Muscle layer of duodenum (tissue), 2 donors: ENCODE results near the gene PABPN1L.
"Not testable (repeated sequence)": the region's sequence is repeated elsewhere in the genome, so short reads cannot be mapped to it uniquely, and the experiment has no call there.

Source experiments
- H3K27ac ChIP-seq: one replicate; pipeline ENCODE4 v1.7.0; 2013; ENCODE audit warnings: mild to moderate bottlenecking, low read length
- H3K27me3 ChIP-seq: one replicate; pipeline ENCODE4 v1.7.0; 2013; ENCODE audit warnings: low read depth, mild to moderate bottlenecking, control low read depth, low read length
- H3K36me3 ChIP-seq, 2 donors: one replicate each; pipeline ENCODE4 v1.7.0; 2013; ENCODE audit warnings: low read length in 2 of 2, control low read depth in 1 of 2, mild to moderate bottlenecking in 1 of 2; ENCODE audit not compliant: insufficient read depth in 2 of 2, control insufficient read depth in 1 of 2
- H3K4me1 ChIP-seq, 2 donors: one replicate each; pipeline ENCODE4 v1.7.0; 2013; ENCODE audit warnings: low read length in 2 of 2, mild to moderate bottlenecking in 2 of 2, control low read depth in 1 of 2, moderate library complexity in 1 of 2; ENCODE audit not compliant: insufficient read depth in 2 of 2, control insufficient read depth in 1 of 2
- H3K4me3 ChIP-seq, 2 donors: one replicate each; pipeline ENCODE4 v1.7.0; 2013; ENCODE audit warnings: low read length in 2 of 2, low read depth in 1 of 2, mild to moderate bottlenecking in 1 of 2
- H3K9me3 ChIP-seq, 2 donors: one replicate each; pipeline ENCODE4 v1.7.0; 2013; ENCODE audit warnings: low read length in 2 of 2, control low read depth in 1 of 2, mild to moderate bottlenecking in 1 of 2; ENCODE audit not compliant: control insufficient read depth in 1 of 2
- donor health status: healthy.

The PABPN1L gene

GRCh38 chr16:88830783-88831182 lies 35.7 kb downstream of the PABPN1L start:
- H3K27ac ChIP-seq, result no peak overlapping the region

GRCh38 chr16:88830258-88830657 lies 36.2 kb downstream of the PABPN1L start:
- H3K27me3 ChIP-seq, result no peaks in the 10 kb centered on the region
- no peaks in the 10 kb centered on the region for H3K4me1 ChIP-seq
- no peak overlapping the region for H3K27ac ChIP-seq
- no peak overlapping the region for H3K4me3 ChIP-seq
- H3K9me3 ChIP-seq, result no peaks in the 10 kb centered on the region
- H3K36me3 ChIP-seq, result peaks cover 0 to 33% of the 10 kb centered on the region in 2 donors

More at GRCh38 chr16:88830783-88831182, 35.7 kb downstream of the PABPN1L start:
- Histone ChIP-seq H3K36me3 (peaks cover 0 to 38% of the 10 kb centered on the region in 2 donors), H3K4me1 (no peaks in the 10 kb centered on the region), H3K27me3 (no peaks in the 10 kb centered on the region), H3K9me3 (no peaks in the 10 kb centered on the region), H3K4me3 (no peak overlapping the region)

GRCh38 chr16:88828711-88829110 lies 37.7 kb downstream of the PABPN1L start:
- no peaks in the 10 kb centered on the region for H3K4me1 ChIP-seq
- no peak overlapping the region for H3K4me3 ChIP-seq
- no peaks in the 10 kb centered on the region for H3K27me3 ChIP-seq
- no peak overlapping the region for H3K27ac ChIP-seq
- peaks cover 0 to 40% of the 10 kb centered on the region in 2 donors for H3K36me3 ChIP-seq
- no peaks in the 10 kb centered on the region for H3K9me3 ChIP-seq

- Histone ChIP-seq H3K4me1 (no peaks in the 10 kb centered on the region), H3K27me3 (no peaks in the 10 kb centered on the region), H3K4me3 (no peak overlapping the region), H3K27ac (no peak overlapping the region), H3K9me3 (no peaks in the 10 kb centered on the region), H3K36me3 (peaks cover 0 to 48% of the 10 kb centered on the region in 2 donors)
Observed at GRCh38 chr16:88827727-88828126, 38.7 kb downstream of the PABPN1L start.

GRCh38 chr16:88826070-88826840 lies 40.2 kb downstream of the PABPN1L start:
- no peaks in the 10 kb centered on the region for H3K27me3 ChIP-seq
- no peaks in the 10 kb centered on the region for H3K4me1 ChIP-seq
- H3K36me3 ChIP-seq, result peaks cover 0 to 63% of the 10 kb centered on the region in 2 donors
- H3K9me3 ChIP-seq, result no peaks in the 10 kb centered on the region
- H3K27ac ChIP-seq, result no peak overlapping the region
- no peak overlapping the region for H3K4me3 ChIP-seq

- H3K27ac ChIP-seq, result no peak overlapping the region
- H3K27me3 ChIP-seq, result no peaks in the 10 kb centered on the region
- H3K4me1 ChIP-seq, result no peaks in the 10 kb centered on the region
- no peaks in the 10 kb centered on the region for H3K9me3 ChIP-seq
- H3K4me3 ChIP-seq, result no peak overlapping the region
- H3K36me3 ChIP-seq, result peaks cover 0 to 64% of the 10 kb centered on the region in 2 donors
Observed at GRCh38 chr16:88825146-88825545, 41.3 kb downstream of the PABPN1L start.

- Histone ChIP-seq H3K27me3 (no peaks in the 10 kb centered on the region), H3K9me3 (no peaks in the 10 kb centered on the region), H3K36me3 (peaks cover 0 to 62% of the 10 kb centered on the region in 2 donors), H3K4me3 (no peak overlapping the region), H3K4me1 (no peaks in the 10 kb centered on the region), H3K27ac (no peak overlapping the region)
Observed at GRCh38 chr16:88824256-88825077, 42.0 kb downstream of the PABPN1L start.

- not testable (repeated sequence) for H3K9me3 ChIP-seq, H3K4me1 ChIP-seq, H3K4me3 ChIP-seq, H3K27ac ChIP-seq, H3K27me3 ChIP-seq
- H3K36me3 ChIP-seq, result peaks cover 0 to 57% of the 10 kb centered on the region in 2 donors
Observed at GRCh38 chr16:88823646-88824045, 42.8 kb downstream of the PABPN1L start.

GRCh38 chr16:88822281-88823040 lies 44.0 kb downstream of the PABPN1L start:
- Histone ChIP-seq H3K36me3 (peaks cover 0 to 48% of the 10 kb centered on the region in 2 donors), H3K27ac (no peak overlapping the region), H3K4me1 (no peaks in the 10 kb centered on the region), H3K27me3 (no peaks in the 10 kb centered on the region), H3K4me3 (no peak overlapping the region), H3K9me3 (no peaks in the 10 kb centered on the region)

GRCh38 chr16:88821168-88821850 lies 45.2 kb downstream of the PABPN1L start:
- Histone ChIP-seq H3K9me3 (no peaks in the 10 kb centered on the region), H3K27me3 (no peaks in the 10 kb centered on the region), H3K4me3 (no peak overlapping the region), H3K36me3 (peaks cover 0 to 37% of the 10 kb centered on the region in 2 donors), H3K4me1 (no peaks in the 10 kb centered on the region), H3K27ac (no peak overlapping the region)
